ENCODE results near the gene KRT1. TPM values are rescaled to one million over a fixed set of nuclear protein-coding genes. Genes with fewer than 3 reads are reported as not detected.

KRT1 gene
- polyA plus RNA-seq = 10 to 100 TPM in 1 of 2 donors, 1 to 10 TPM in 1; 4.1 to 12.5 TPM

GRCh38 chr12:52680363-52680762 lies at the start of gene KRT1:
Gene KRT1 (minus strand): TSS chr12:52680407. CDS start chr12:52680348, 59 bp downstream.
- Histone ChIP-seq H3K36me3 (ENCODE audit: control insufficient read depth in 2 of 2, insufficient read depth in 2 of 2, low read length in 1 of 2) (no peaks in the 10 kb centered on the region), H3K4me1 (ENCODE audit: control insufficient read depth in 2 of 2, insufficient read depth in 2 of 2, low read length in 1 of 2) (peaks cover 0 to 11% of the 10 kb centered on the region in 2 donors), H3K27me3 (ENCODE audit: control insufficient read depth in 1 of 2, insufficient read depth in 2 of 2, low read length in 2 of 2) (no peaks in the 10 kb centered on the region), H3K4me3 (ENCODE audit: low read depth in 1 of 2, low read length in 2 of 2) (no peak within 1 kb of the TSS), H3K9me3 (ENCODE audit: control insufficient read depth in 2 of 2, insufficient read depth in 1 of 2, low read depth in 1 of 2, low read length in 1 of 2) (no peaks in the 10 kb centered on the region), H3K27ac (ENCODE audit: low read depth in 2 of 2, low read length in 1 of 2) (no peak within 1 kb of the TSS)
- 76 to 95% methylated on average over 3 of the region's 3 CpGs for WGBS, 2 donors

- no peak overlapping the region for H3K4me3 ChIP-seq (ENCODE audit: low read depth in 1 of 2, low read length in 2 of 2)
- no peaks in the 10 kb centered on the region for H3K27me3 ChIP-seq (ENCODE audit: control insufficient read depth in 1 of 2, insufficient read depth in 2 of 2, low read length in 2 of 2)
- H3K27ac ChIP-seq (ENCODE audit: low read depth in 2 of 2, low read length in 1 of 2) = no peak overlapping the region
- no peaks in the 10 kb centered on the region for H3K36me3 ChIP-seq (ENCODE audit: control insufficient read depth in 2 of 2, insufficient read depth in 2 of 2, low read length in 1 of 2)
- H3K9me3 ChIP-seq (ENCODE audit: control insufficient read depth in 2 of 2, insufficient read depth in 1 of 2, low read depth in 1 of 2, low read length in 1 of 2) = peaks cover 0 to 3% of the 10 kb centered on the region in 2 donors
- no peaks in the 10 kb centered on the region for H3K4me1 ChIP-seq (ENCODE audit: control insufficient read depth in 2 of 2, insufficient read depth in 2 of 2, low read length in 1 of 2)
- WGBS, 2 donors = 74 to 79% methylated on average over 10 of the region's 10 CpGs
These were observed 48.9 kb upstream of the KRT1 start for GRCh38 chr12:52729147-52729546.

- Histone ChIP-seq H3K27ac (ENCODE audit: low read depth in 2 of 2, low read length in 1 of 2) (no peak overlapping the region), H3K4me1 (ENCODE audit: control insufficient read depth in 2 of 2, insufficient read depth in 2 of 2, low read length in 1 of 2) (no peaks in the 10 kb centered on the region), H3K36me3 (ENCODE audit: control insufficient read depth in 2 of 2, insufficient read depth in 2 of 2, low read length in 1 of 2) (no peaks in the 10 kb centered on the region), H3K9me3 (ENCODE audit: control insufficient read depth in 2 of 2, insufficient read depth in 1 of 2, low read depth in 1 of 2, low read length in 1 of 2) (peaks cover 0 to 3% of the 10 kb centered on the region in 2 donors), H3K27me3 (ENCODE audit: control insufficient read depth in 1 of 2, insufficient read depth in 2 of 2, low read length in 2 of 2) (no peaks in the 10 kb centered on the region), H3K4me3 (ENCODE audit: low read depth in 1 of 2, low read length in 2 of 2) (no peak overlapping the region)
- 86 to 92% methylated on average over 2 of the region's 2 CpGs for WGBS, 2 donors
These were observed 48.2 kb upstream of the KRT1 start for GRCh38 chr12:52728374-52728773.

DNA sequence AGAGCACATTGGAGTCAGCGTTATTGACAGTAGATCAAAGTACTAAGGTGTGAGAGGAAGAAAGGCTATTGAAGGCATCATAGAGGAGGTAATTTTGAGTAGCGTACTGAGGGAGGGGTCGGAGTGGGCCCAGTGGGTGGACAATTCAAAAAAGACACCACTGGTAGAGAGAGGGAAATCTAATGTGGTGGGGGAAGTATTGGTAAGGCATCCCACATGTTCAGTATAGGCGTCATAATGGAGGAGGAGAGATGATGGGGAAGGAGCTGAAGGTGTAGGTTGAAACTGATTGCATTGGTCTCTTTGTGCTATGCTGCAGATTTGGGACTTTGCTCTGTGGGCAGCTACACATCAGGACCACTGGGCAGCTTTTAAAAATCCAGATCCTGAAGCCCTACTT lies 46.8 kb upstream of the KRT1 start:
- Histone ChIP-seq H3K4me1 (ENCODE audit: control insufficient read depth in 2 of 2, insufficient read depth in 2 of 2, low read length in 1 of 2) (no peaks in the 10 kb centered on the region), H3K36me3 (ENCODE audit: control insufficient read depth in 2 of 2, insufficient read depth in 2 of 2, low read length in 1 of 2) (no peaks in the 10 kb centered on the region), H3K27me3 (ENCODE audit: control insufficient read depth in 1 of 2, insufficient read depth in 2 of 2, low read length in 2 of 2) (peaks cover 0 to 3% of the 10 kb centered on the region in 2 donors), H3K27ac (ENCODE audit: low read depth in 2 of 2, low read length in 1 of 2) (no peak overlapping the region), H3K4me3 (ENCODE audit: low read depth in 1 of 2, low read length in 2 of 2) (no peak overlapping the region), H3K9me3 (ENCODE audit: control insufficient read depth in 2 of 2, insufficient read depth in 1 of 2, low read depth in 1 of 2, low read length in 1 of 2) (peaks cover 0 to 3% of the 10 kb centered on the region in 2 donors)
- 76 to 83% methylated on average over 4 of the region's 4 CpGs for WGBS, 2 donors

- Histone ChIP-seq H3K27me3 (ENCODE audit: control insufficient read depth in 1 of 2, insufficient read depth in 2 of 2, low read length in 2 of 2) (peaks cover 0 to 3% of the 10 kb centered on the region in 2 donors), H3K9me3 (ENCODE audit: control insufficient read depth in 2 of 2, insufficient read depth in 1 of 2, low read depth in 1 of 2, low read length in 1 of 2) (peaks cover 0 to under 1% of the 10 kb centered on the region in 2 donors), H3K27ac (ENCODE audit: low read depth in 2 of 2, low read length in 1 of 2) (no peak overlapping the region), H3K4me1 (ENCODE audit: control insufficient read depth in 2 of 2, insufficient read depth in 2 of 2, low read length in 1 of 2) (no peaks in the 10 kb centered on the region), H3K36me3 (ENCODE audit: control insufficient read depth in 2 of 2, insufficient read depth in 2 of 2, low read length in 1 of 2) (no peaks in the 10 kb centered on the region), H3K4me3 (ENCODE audit: low read depth in 1 of 2, low read length in 2 of 2) (no peak overlapping the region)
- 63 to 64% methylated on average over 2 of the region's 2 CpGs for WGBS, 2 donors
These were observed 46.2 kb upstream of the KRT1 start for GRCh38 chr12:52726451-52726850.

DNA sequence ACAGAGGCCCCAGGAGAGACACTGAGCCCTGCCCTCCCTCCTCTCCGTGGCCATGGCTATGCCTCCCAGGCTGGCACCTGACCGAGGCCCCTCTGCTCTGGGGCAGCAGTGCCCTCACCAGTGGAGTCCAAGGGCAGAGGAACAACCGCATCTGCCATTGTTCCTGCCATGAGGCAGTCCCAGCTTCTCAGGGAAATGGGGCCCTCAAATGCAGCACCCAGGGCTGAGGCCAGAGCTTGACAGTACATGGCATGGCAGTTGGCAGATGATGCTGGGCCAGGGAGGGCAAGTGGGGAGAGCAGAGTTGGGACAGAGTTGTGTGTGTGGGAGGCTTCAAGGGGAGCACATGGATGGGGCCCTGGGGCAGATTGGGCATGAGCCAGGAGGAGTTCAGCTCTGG lies 44.2 kb upstream of the KRT1 start:
- WGBS, 2 donors = 84 to 91% methylated on average over 3 of the region's 3 CpGs
- no peak overlapping the region for H3K4me3 ChIP-seq (ENCODE audit: low read depth in 1 of 2, low read length in 2 of 2)
- H3K36me3 ChIP-seq (ENCODE audit: control insufficient read depth in 2 of 2, insufficient read depth in 2 of 2, low read length in 1 of 2) = no peaks in the 10 kb centered on the region
- peaks cover 0 to 3% of the 10 kb centered on the region in 2 donors for H3K27me3 ChIP-seq (ENCODE audit: control insufficient read depth in 1 of 2, insufficient read depth in 2 of 2, low read length in 2 of 2)
- H3K9me3 ChIP-seq (ENCODE audit: control insufficient read depth in 2 of 2, insufficient read depth in 1 of 2, low read depth in 1 of 2, low read length in 1 of 2) = no peaks in the 10 kb centered on the region
- H3K4me1 ChIP-seq (ENCODE audit: control insufficient read depth in 2 of 2, insufficient read depth in 2 of 2, low read length in 1 of 2) = no peaks in the 10 kb centered on the region
- H3K27ac ChIP-seq (ENCODE audit: low read depth in 2 of 2, low read length in 1 of 2) = no peak overlapping the region

GRCh38 chr12:52722680-52723079 lies 42.5 kb upstream of the KRT1 start:
- no peaks in the 10 kb centered on the region for H3K4me1 ChIP-seq (ENCODE audit: control insufficient read depth in 2 of 2, insufficient read depth in 2 of 2, low read length in 1 of 2)
- peaks cover 0 to 3% of the 10 kb centered on the region in 2 donors for H3K27me3 ChIP-seq (ENCODE audit: control insufficient read depth in 1 of 2, insufficient read depth in 2 of 2, low read length in 2 of 2)
- no peak overlapping the region for H3K4me3 ChIP-seq (ENCODE audit: low read depth in 1 of 2, low read length in 2 of 2)
- no peaks in the 10 kb centered on the region for H3K36me3 ChIP-seq (ENCODE audit: control insufficient read depth in 2 of 2, insufficient read depth in 2 of 2, low read length in 1 of 2)
- no peaks in the 10 kb centered on the region for H3K9me3 ChIP-seq (ENCODE audit: control insufficient read depth in 2 of 2, insufficient read depth in 1 of 2, low read depth in 1 of 2, low read length in 1 of 2)
- 75 to 76% methylated on average over 2 of the region's 2 CpGs for WGBS, 2 donors
- no peak overlapping the region for H3K27ac ChIP-seq (ENCODE audit: low read depth in 2 of 2, low read length in 1 of 2)

DNA sequence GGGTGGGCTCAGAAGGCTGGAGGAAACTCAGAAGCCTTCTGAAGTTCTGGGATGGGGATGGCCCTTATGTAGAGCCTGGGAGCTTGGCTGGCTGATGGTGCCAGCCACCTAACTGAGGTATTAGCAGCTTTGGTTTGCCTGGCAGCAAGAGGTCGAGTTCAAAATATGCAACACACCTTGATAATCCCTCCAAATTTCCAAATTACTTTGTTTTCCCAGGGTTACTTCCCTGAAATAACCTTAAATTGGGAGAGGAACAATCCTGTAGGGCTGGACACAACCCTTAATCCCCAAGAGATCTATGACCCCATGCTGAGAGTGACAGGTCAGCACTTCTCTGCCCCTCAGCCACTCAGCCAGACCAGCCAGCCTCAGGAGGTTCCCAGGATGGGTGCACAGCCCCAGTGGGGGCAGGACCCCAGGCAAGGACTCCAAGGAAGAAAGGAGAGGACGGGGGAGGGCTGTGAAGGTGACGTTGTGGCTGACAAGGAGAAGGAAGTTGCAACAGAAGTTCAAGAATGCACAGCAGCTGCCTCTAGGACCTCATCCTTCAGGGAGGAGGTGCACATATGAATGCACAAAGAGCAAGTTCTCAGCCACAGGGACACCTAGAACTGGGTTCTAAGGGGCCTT lies 41.7 kb upstream of the KRT1 start:
- no peaks in the 10 kb centered on the region for H3K9me3 ChIP-seq (ENCODE audit: control insufficient read depth in 2 of 2, insufficient read depth in 1 of 2, low read depth in 1 of 2, low read length in 1 of 2)
- WGBS, 2 donors = 58% methylated on average over 3 of the region's 3 CpGs
- no peak overlapping the region for H3K4me3 ChIP-seq (ENCODE audit: low read depth in 1 of 2, low read length in 2 of 2)
- no peaks in the 10 kb centered on the region for H3K4me1 ChIP-seq (ENCODE audit: control insufficient read depth in 2 of 2, insufficient read depth in 2 of 2, low read length in 1 of 2)
- H3K27me3 ChIP-seq (ENCODE audit: control insufficient read depth in 1 of 2, insufficient read depth in 2 of 2, low read length in 2 of 2) = peaks cover 0 to 3% of the 10 kb centered on the region in 2 donors
- H3K36me3 ChIP-seq (ENCODE audit: control insufficient read depth in 2 of 2, insufficient read depth in 2 of 2, low read length in 1 of 2) = no peaks in the 10 kb centered on the region
- no peak overlapping the region for H3K27ac ChIP-seq (ENCODE audit: low read depth in 2 of 2, low read length in 1 of 2)

- Histone ChIP-seq H3K27ac (ENCODE audit: low read depth in 2 of 2, low read length in 1 of 2) (no peak overlapping the region), H3K4me3 (ENCODE audit: low read depth in 1 of 2, low read length in 2 of 2) (no peak overlapping the region), H3K36me3 (ENCODE audit: control insufficient read depth in 2 of 2, insufficient read depth in 2 of 2, low read length in 1 of 2) (no peaks in the 10 kb centered on the region), H3K9me3 (ENCODE audit: control insufficient read depth in 2 of 2, insufficient read depth in 1 of 2, low read depth in 1 of 2, low read length in 1 of 2) (no peaks in the 10 kb centered on the region), H3K27me3 (ENCODE audit: control insufficient read depth in 1 of 2, insufficient read depth in 2 of 2, low read length in 2 of 2) (peaks cover 0 to 3% of the 10 kb centered on the region in 2 donors), H3K4me1 (ENCODE audit: control insufficient read depth in 2 of 2, insufficient read depth in 2 of 2, low read length in 1 of 2) (no peaks in the 10 kb centered on the region)
- 81 to 85% methylated on average over 8 of the region's 8 CpGs for WGBS, 2 donors
These were observed 40.2 kb upstream of the KRT1 start for GRCh38 chr12:52720365-52720886.

GRCh38 chr12:52716061-52716460 lies 35.9 kb upstream of the KRT1 start:
- H3K27ac ChIP-seq (ENCODE audit: low read depth in 2 of 2, low read length in 1 of 2) = no peak overlapping the region
- H3K36me3 ChIP-seq (ENCODE audit: control insufficient read depth in 2 of 2, insufficient read depth in 2 of 2, low read length in 1 of 2) = no peaks in the 10 kb centered on the region
- peaks cover 0 to 6% of the 10 kb centered on the region in 2 donors for H3K27me3 ChIP-seq (ENCODE audit: control insufficient read depth in 1 of 2, insufficient read depth in 2 of 2, low read length in 2 of 2)
- peaks cover 4% of the 10 kb centered on the region in 2 donors for H3K4me1 ChIP-seq (ENCODE audit: control insufficient read depth in 2 of 2, insufficient read depth in 2 of 2, low read length in 1 of 2)
- no peak overlapping the region for H3K4me3 ChIP-seq (ENCODE audit: low read depth in 1 of 2, low read length in 2 of 2)
- peaks cover 0 to 4% of the 10 kb centered on the region in 2 donors for H3K9me3 ChIP-seq (ENCODE audit: control insufficient read depth in 2 of 2, insufficient read depth in 1 of 2, low read depth in 1 of 2, low read length in 1 of 2)
- WGBS, 2 donors = 93 to 97% methylated on average over 5 of the region's 5 CpGs
